Femur (tissue), 1 donor: ENCODE measurements around the gene B3GAT1.

Experiments
- DNase-seq: peaks from one replicate; pipeline ENCODE4 v3.0.0-alpha.2; 2017

The B3GAT1 gene

GRCh38 chr11:134371436-134372185 is 40.4 kb downstream of the B3GAT1 start:
- no peak for DNase-seq

GRCh38 chr11:134370526-134371435 is 41.3 kb downstream of the B3GAT1 start:
- DNase-seq: no peak

- DNase-seq: no peak
Observed at GRCh38 chr11:134369656-134370525, 42.2 kb downstream of the B3GAT1 start.

- DNase-seq: no peak
Observed at GRCh38 chr11:134367781-134368180, 44.3 kb downstream of the B3GAT1 start.

GRCh38 chr11:134366254-134366653 is 45.8 kb downstream of the B3GAT1 start:
- DNase-seq: no peak

GRCh38 chr11:134365011-134365925 is 46.8 kb downstream of the B3GAT1 start:
- no peak for DNase-seq

- no peak for DNase-seq
Observed at GRCh38 chr11:134364261-134364660, 47.8 kb downstream of the B3GAT1 start.

GRCh38 chr11:134363592-134363991 is 48.5 kb downstream of the B3GAT1 start:
- no peak for DNase-seq

GRCh38 chr11:134363161-134363560 is 48.9 kb downstream of the B3GAT1 start:
- DNase-seq: no peak

GRCh38 chr11:134362192-134362901 is 49.7 kb downstream of the B3GAT1 start:
- no peak for DNase-seq

- no peak for DNase-seq
Observed at GRCh38 chr11:134361661-134362060, 50.4 kb downstream of the B3GAT1 start.

- DNase-seq: peak; percentile 88
Observed at GRCh38 chr11:134360050-134360835, 51.8 kb downstream of the B3GAT1 start.

- no peak for DNase-seq
Observed at GRCh38 chr11:134359646-134360045, 52.4 kb downstream of the B3GAT1 start.

GRCh38 chr11:134358856-134359490 is 53.1 kb downstream of the B3GAT1 start:
- no peak for DNase-seq

GRCh38 chr11:134358165-134358855 is 53.7 kb downstream of the B3GAT1 start:
- DNase-seq: no peak

- DNase-seq: no peak
Observed at GRCh38 chr11:134357545-134357839, 54.5 kb downstream of the B3GAT1 start.

- DNase-seq: no peak
Observed at GRCh38 chr11:134356656-134357544, 55.1 kb downstream of the B3GAT1 start.

- DNase-seq: no peak
Observed at GRCh38 chr11:134355656-134356055, 56.4 kb downstream of the B3GAT1 start.
